Calu3 (cell line): ENCODE results near the gene HK1. TPM values are rescaled to one million over a fixed set of nuclear protein-coding genes. Genes with fewer than 3 reads are reported as not detected.

Experiments
- BruUV-seq: library from RNA; stranded (reverse); fragments of 400-500 nt; replicated peaks from 2 replicates; lab custom pipeline; 2021; lab: Mats Ljungman, UMichigan
- CTCF ChIA-PET: fragments of 300-600 bp; sonication (Branson Sonifier 250); formaldehyde crosslinking; loops from one replicate; lab custom pipeline; 2022; ENCODE audit warnings: antibody characterized with exemption; lab: Charles Lee
- DNase-seq: peaks from one replicate; pipeline ENCODE4 v3.0.0; 2022
- H3K27ac Mint-ChIP-seq: one replicate; pipeline ENCODE4 v1.8.0; 2022; ENCODE audit warnings: mixed read lengths; ENCODE audit not compliant: unreplicated experiment
- H3K27me3 Mint-ChIP-seq: one replicate; pipeline ENCODE4 v1.8.0; 2022; ENCODE audit warnings: mixed read lengths; ENCODE audit not compliant: unreplicated experiment
- H3K36me3 Mint-ChIP-seq: one replicate; pipeline ENCODE4 v1.8.0; 2022; ENCODE audit warnings: mild to moderate bottlenecking, moderate library complexity, mixed read lengths; ENCODE audit not compliant: insufficient read depth, unreplicated experiment
- H3K4me1 Mint-ChIP-seq: one replicate; pipeline ENCODE4 v1.8.0; 2022; ENCODE audit warnings: mild to moderate bottlenecking, low read depth, mixed read lengths; ENCODE audit not compliant: unreplicated experiment
- H3K4me3 Mint-ChIP-seq: one replicate; pipeline ENCODE4 v1.8.0; 2022; ENCODE audit warnings: mild to moderate bottlenecking, low read depth, moderate library complexity, mixed read lengths; ENCODE audit not compliant: unreplicated experiment
- H3K9me3 Mint-ChIP-seq: one replicate; pipeline ENCODE4 v1.8.0; 2022; ENCODE audit warnings: low read depth, mixed read lengths; ENCODE audit not compliant: unreplicated experiment
- intact Hi-C: fragments of 100-400 bp; cut with micrococcal nuclease; formaldehyde crosslinking; loops from one replicate; pipeline ENCODE4 v1.10.0; 2022; ENCODE audit not compliant: unreplicated experiment
- total RNA-seq: library from RNA; stranded (reverse); gene quantifications from 2 replicates; pipeline ENCODE4 v1.2.3, GENCODE V29; 2022
- TF ChIP-seq, protein P1 (sequence below): fragments of 200-600 bp; IDR thresholded peaks from one replicate; pipeline ENCODE4 v1.8.0; 2022; ENCODE audit warnings: antibody characterized with exemption; ENCODE audit not compliant: unreplicated experiment

HK1 gene
- total RNA-seq, 1 experiment from 2014 or later, result 58.8 TPM

DNA sequence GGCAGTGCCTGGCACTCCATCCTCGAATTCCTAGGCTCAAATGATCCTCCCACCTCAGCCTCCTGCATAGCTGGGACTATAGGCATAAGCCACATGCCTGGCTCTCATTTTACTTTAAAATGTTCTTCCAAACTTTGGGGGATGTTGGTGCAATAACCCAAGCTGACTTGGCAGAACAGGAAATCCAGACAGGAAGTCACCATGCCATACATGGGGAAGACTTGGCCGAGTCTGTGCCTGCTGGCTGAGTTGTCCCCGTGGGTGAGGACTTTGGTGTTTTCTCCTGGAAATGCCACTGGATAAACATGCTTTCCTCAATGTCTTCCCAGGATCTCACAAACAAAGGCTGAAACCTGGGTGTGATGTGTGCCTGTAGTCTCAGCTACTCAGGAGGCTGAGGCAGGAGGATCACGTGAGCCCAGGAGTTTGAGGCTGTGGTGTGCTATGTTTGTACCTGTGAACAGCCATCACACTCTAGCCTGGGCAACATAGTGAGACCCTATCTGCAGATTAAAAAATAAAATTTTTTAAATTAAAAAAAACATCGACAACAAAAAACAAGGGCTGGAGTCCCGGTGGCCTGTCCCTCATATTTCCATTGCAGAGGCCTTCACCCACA is 38.4 kb upstream of the HK1 start:
- intact Hi-C loops, result no loop called here
- TF ChIP-seq, protein P1, sequence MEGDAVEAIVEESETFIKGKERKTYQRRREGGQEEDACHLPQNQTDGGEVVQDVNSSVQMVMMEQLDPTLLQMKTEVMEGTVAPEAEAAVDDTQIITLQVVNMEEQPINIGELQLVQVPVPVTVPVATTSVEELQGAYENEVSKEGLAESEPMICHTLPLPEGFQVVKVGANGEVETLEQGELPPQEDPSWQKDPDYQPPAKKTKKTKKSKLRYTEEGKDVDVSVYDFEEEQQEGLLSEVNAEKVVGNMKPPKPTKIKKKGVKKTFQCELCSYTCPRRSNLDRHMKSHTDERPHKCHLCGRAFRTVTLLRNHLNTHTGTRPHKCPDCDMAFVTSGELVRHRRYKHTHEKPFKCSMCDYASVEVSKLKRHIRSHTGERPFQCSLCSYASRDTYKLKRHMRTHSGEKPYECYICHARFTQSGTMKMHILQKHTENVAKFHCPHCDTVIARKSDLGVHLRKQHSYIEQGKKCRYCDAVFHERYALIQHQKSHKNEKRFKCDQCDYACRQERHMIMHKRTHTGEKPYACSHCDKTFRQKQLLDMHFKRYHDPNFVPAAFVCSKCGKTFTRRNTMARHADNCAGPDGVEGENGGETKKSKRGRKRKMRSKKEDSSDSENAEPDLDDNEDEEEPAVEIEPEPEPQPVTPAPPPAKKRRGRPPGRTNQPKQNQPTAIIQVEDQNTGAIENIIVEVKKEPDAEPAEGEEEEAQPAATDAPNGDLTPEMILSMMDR, result no peak
- CTCF ChIA-PET, result no interaction called here
- DNase-seq, result no peak
- Mint-ChIP-seq H3K36me3 (peaks cover 94% of the 10 kb centered on the region), H3K27ac (no peak overlapping the region), H3K9me3 (no peaks in the 10 kb centered on the region), H3K4me3 (no peak overlapping the region), H3K4me1 (peaks cover 6% of the 10 kb centered on the region), H3K27me3 (no peaks in the 10 kb centered on the region)
- no TSS peak for BruUV-seq

GRCh38 chr10:69240455-69240854 is 37.8 kb upstream of the HK1 start:
- CTCF ChIA-PET, result no interaction called here
- H3K36me3 Mint-ChIP-seq, result peaks cover 94% of the 10 kb centered on the region
- no TSS peak for BruUV-seq
- H3K9me3 Mint-ChIP-seq, result no peaks in the 10 kb centered on the region
- TF ChIP-seq, protein P1, result no peak
- H3K4me1 Mint-ChIP-seq, result peaks cover 6% of the 10 kb centered on the region
- H3K27ac Mint-ChIP-seq, result peak overlapping the region; percentile 43
- H3K4me3 Mint-ChIP-seq, result no peak overlapping the region
- intact Hi-C loops, result no loop called here
- no peak for DNase-seq
- no peaks in the 10 kb centered on the region for H3K27me3 Mint-ChIP-seq

GRCh38 chr10:69241575-69241974 is 36.7 kb upstream of the HK1 start:
- Mint-ChIP-seq H3K36me3 (peaks cover 92% of the 10 kb centered on the region), H3K27me3 (no peaks in the 10 kb centered on the region), H3K27ac (no peak overlapping the region), H3K4me1 (peaks cover 6% of the 10 kb centered on the region), H3K9me3 (no peaks in the 10 kb centered on the region), H3K4me3 (no peak overlapping the region)
- no peak for DNase-seq
- TF ChIP-seq, protein P1, result no peak
- no TSS peak for BruUV-seq
- intact Hi-C loops, result no loop called here
- CTCF ChIA-PET, result interaction anchor here (1.3 kb wide), 1 partner anchor 62 kb away, joined by 11 read pairs; the partner anchor contains the start of gene SUPV3L1

- intact Hi-C loops, result no loop called here
- H3K9me3 Mint-ChIP-seq, result no peaks in the 10 kb centered on the region
- H3K4me3 Mint-ChIP-seq, result no peak overlapping the region
- no peaks in the 10 kb centered on the region for H3K27me3 Mint-ChIP-seq
- no peak for DNase-seq
- peaks cover 93% of the 10 kb centered on the region for H3K36me3 Mint-ChIP-seq
- CTCF ChIA-PET, result interaction anchor here (1.3 kb wide), 1 partner anchor 62 kb away, joined by 11 read pairs; the partner anchor contains the start of gene SUPV3L1
- TF ChIP-seq, protein P1, result no peak
- peaks cover 6% of the 10 kb centered on the region for H3K4me1 Mint-ChIP-seq
- H3K27ac Mint-ChIP-seq, result no peak overlapping the region
- no TSS peak for BruUV-seq
These were observed 36.0 kb upstream of the HK1 start for GRCh38 chr10:69242040-69242851.
